DOHH2 (cell line): Measurements from ENCODE around the gene PRORP.

ENCODE experiments used
- H3F3A ChIP-seq: fragments of 200-600 bp; sonication (generic), shearing (Covaris generic); 2 replicates; pipeline ENCODE4 v1.6.0; 2016; ENCODE audit warnings: antibody characterized with exemption, mild to moderate bottlenecking; ENCODE audit not compliant: control insufficient read depth, insufficient read depth
- H3K27ac ChIP-seq: fragments of 200-600 bp; sonication (generic); 2 replicates; pipeline ENCODE4 v1.5.1; 2014; ENCODE audit warnings: low read depth, mild to moderate bottlenecking, low read length, moderate library complexity
- H3K27me3 ChIP-seq: fragments of 200-600 bp; sonication (generic); 2 replicates; pipeline ENCODE4 v1.6.1; 2014; ENCODE audit warnings: mild to moderate bottlenecking, low read length, mixed read lengths; ENCODE audit not compliant: control insufficient read depth
- H3K36me3 ChIP-seq: fragments of 200-600 bp; sonication (generic); 2 replicates; pipeline ENCODE4 v1.6.1; 2014; ENCODE audit warnings: mild to moderate bottlenecking, low read length, moderate library complexity, mixed read lengths; ENCODE audit not compliant: control insufficient read depth
- H3K4me1 ChIP-seq: fragments of 200-600 bp; sonication (generic); 2 replicates; pipeline ENCODE4 v1.6.1; 2014; ENCODE audit warnings: mild to moderate bottlenecking, low read length, mixed read lengths; ENCODE audit not compliant: control insufficient read depth
- H3K4me2 ChIP-seq: fragments of 200-600 bp; sonication (generic); 2 replicates; pipeline ENCODE4 v1.6.0; 2014; ENCODE audit warnings: mild to moderate bottlenecking, low read length, moderate library complexity
- H3K4me3 ChIP-seq: fragments of 200-600 bp; sonication (generic); 2 replicates; pipeline ENCODE4 v1.5.1; 2014; ENCODE audit warnings: mild to moderate bottlenecking, low read length, mixed read lengths
- H3K79me2 ChIP-seq: fragments of 200-600 bp; sonication (generic); 2 replicates; pipeline ENCODE4 v1.6.1; 2014; ENCODE audit warnings: mild to moderate bottlenecking, low read length, mixed read lengths; ENCODE audit not compliant: control insufficient read depth
- H3K9me2 ChIP-seq: fragments of 200-600 bp; sonication (generic); replicated peaks from 2 replicates; pipeline ENCODE4 v1.6.1; 2014; ENCODE audit warnings: mild to moderate bottlenecking, low read length, mixed read lengths; ENCODE audit not compliant: control insufficient read depth
- H3K9me3 ChIP-seq: fragments of 200-600 bp; sonication (generic); 2 replicates; pipeline ENCODE4 v1.6.1; 2014; ENCODE audit warnings: antibody characterized with exemption, low read length, mixed read lengths; ENCODE audit not compliant: control insufficient read depth, insufficient read depth
- H4K20me1 ChIP-seq: fragments of 200-600 bp; sonication (generic); 2 replicates; pipeline ENCODE4 v1.6.0; 2014; ENCODE audit warnings: low read depth, mild to moderate bottlenecking, antibody characterized with exemption, low read length, moderate library complexity; ENCODE audit not compliant: control insufficient read depth, insufficient read depth
- CTCF ChIP-seq: fragments of 200-600 bp; sonication (generic); IDR thresholded peaks from one replicate; pipeline ENCODE4 v1.5.1; 2014; ENCODE audit warnings: antibody characterized with exemption, mild to moderate bottlenecking, low read depth, low read length; ENCODE audit not compliant: poor library complexity, severe bottlenecking
- EZH2phosphoT487 ChIP-seq: fragments of 200-600 bp; sonication (generic); IDR thresholded peaks from 2 replicates; pipeline ENCODE4 v1.6.1; 2017; ENCODE audit warnings: borderline replicate concordance, mild to moderate bottlenecking, antibody characterized with exemption, low read length, moderate library complexity, mixed read lengths

Gene PRORP

GRCh38 chr14:35164849-35165248 lies 42.5 kb downstream of the PRORP start:
- Histone ChIP-seq H3K79me2 (peaks cover 2% of the 10 kb centered on the region; the same call in 1 of the 2 replicates), H3K36me3 (peaks cover 5% of the 10 kb centered on the region; the same call in 1 of the 2 replicates), H3K27me3 (no peaks in the 10 kb centered on the region), H3K9me3 (no peaks in the 10 kb centered on the region), H4K20me1 (no peaks in the 10 kb centered on the region), H3K27ac (no peak overlapping the region), H3F3A (no peaks in the 10 kb centered on the region), H3K4me2 (no peak overlapping the region), H3K4me1 (no peaks in the 10 kb centered on the region), H3K4me3 (no peak overlapping the region), H3K9me2 (no peaks in the 10 kb centered on the region)
- no peak for TF ChIP-seq CTCF
- TF ChIP-seq EZH2phosphoT487: no peak

GRCh38 chr14:35167496-35167895 lies 45.1 kb downstream of the PRORP start:
- H3K36me3 ChIP-seq: peaks cover 5% of the 10 kb centered on the region; the same call in 1 of the 2 replicates
- no peak overlapping the region for H3K4me3 ChIP-seq
- no peaks in the 10 kb centered on the region for H3F3A ChIP-seq
- TF ChIP-seq EZH2phosphoT487: no peak
- no peak for TF ChIP-seq CTCF
- no peaks in the 10 kb centered on the region for H3K9me3 ChIP-seq
- H3K27ac ChIP-seq: no peak overlapping the region
- no peaks in the 10 kb centered on the region for H4K20me1 ChIP-seq
- H3K27me3 ChIP-seq: no peaks in the 10 kb centered on the region
- H3K4me2 ChIP-seq: no peak overlapping the region
- H3K9me2 ChIP-seq: no peaks in the 10 kb centered on the region
- no peaks in the 10 kb centered on the region for H3K4me1 ChIP-seq
- H3K79me2 ChIP-seq: peaks cover 2% of the 10 kb centered on the region; the same call in 1 of the 2 replicates
